Stimulated activated CD4-positive, alpha-beta T cell treated with anti-CD3 and anti-CD28 coated beads, Interleukin-12 subunit alpha, Interleukin-12 subunit beta, amount 100 ng/mL, for 48 hours (primary cell): ENCODE measurements around the gene VMO1.

Source experiments
- DNase-seq, 3 donors: peaks; one replicate each; pipeline ENCODE4 v3.0.0-alpha.2; 2020; ENCODE audit warnings: low read depth in 2 of 3, low spot score in 1 of 3

The VMO1 gene

GRCh38 chr17:4764595-4764994 is 21.6 kb downstream of the VMO1 start:
- no peak for DNase-seq

DNA sequence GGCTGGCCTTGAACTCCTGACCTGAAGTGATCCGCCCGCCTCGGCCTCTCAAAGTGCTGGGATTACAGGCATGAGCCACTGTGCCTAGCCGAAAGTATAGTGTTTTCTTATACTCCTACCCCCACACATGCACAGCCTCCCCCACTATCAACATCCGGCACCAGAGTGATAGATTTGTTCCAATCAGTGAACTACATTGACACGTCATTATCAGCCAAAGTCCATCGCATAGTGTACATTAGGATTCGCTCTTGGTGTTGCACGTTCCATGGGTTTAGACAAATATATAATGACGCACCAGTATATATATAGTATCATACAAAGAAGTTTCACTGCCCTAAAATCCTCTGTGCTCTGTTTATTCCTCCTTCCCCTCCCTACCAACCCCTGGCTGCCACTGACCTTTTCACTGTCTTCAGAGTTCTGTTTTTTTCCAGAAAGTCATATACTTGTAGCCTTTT is 26.4 kb downstream of the VMO1 start:
- DNase-seq = no peak

DNA sequence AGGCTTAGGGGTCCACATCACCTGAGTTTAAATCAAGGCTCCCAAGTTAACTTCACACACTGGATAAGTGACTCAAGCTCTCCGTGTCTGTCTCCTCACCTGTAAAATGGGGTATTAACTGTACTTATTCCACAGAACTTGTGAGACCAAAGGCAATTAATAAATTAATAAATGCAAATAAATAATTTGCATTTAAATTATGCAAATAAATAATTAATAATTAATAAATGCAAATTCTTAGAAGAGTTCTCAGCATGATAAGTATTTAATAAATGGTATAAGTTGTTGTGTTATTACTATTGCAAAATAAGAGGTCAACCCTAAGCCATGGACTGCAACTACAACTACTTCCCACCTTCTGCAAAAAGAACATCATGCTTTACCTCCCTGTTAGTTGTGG is 32.8 kb downstream of the VMO1 start:
- DNase-seq = no peak

DNA sequence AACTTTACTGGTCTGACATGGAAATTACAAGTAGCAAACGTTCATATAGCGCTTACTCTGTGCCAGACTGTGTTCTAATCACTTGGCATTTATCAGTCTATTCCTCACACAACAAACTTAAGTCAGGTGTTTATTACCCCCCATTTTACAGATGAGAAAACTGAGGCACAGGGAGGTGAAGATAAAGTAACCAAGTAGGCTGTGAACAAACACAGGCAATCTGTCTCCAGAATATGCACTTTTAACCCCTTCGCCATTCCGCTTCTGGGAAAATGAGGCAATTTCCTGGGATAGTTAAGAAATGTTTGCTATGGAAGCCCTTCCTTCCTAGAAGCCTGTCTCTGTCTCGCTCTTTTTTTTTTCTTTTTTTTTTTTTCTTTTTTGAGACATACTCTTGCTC is 34.2 kb downstream of the VMO1 start:
- no peak for DNase-seq

GRCh38 chr17:4750606-4751005 is 35.6 kb downstream of the VMO1 start:
- DNase-seq = no peak

- DNase-seq = no peak
These were observed 37.5 kb downstream of the VMO1 start for GRCh38 chr17:4748686-4749085.

DNA sequence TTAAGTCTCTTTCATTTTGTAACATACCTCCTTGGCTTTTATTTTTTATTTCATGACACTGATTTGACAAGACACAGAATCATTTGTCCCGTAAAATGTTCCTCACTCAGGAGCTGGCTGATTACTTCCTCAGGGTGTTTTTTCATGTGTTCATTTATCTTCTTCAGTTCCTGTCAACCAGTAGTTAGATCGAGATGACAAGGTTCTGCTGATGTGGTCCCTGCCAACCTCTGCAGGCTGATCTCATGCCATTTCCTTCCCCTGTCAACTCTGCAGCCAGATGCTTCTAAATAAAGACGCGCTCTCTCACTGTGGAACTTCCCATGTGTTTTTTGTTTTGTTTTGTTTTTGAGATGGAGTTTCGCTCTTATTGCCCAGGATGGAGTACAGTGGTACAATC is 38.3 kb downstream of the VMO1 start:
- no peak for DNase-seq

DNA sequence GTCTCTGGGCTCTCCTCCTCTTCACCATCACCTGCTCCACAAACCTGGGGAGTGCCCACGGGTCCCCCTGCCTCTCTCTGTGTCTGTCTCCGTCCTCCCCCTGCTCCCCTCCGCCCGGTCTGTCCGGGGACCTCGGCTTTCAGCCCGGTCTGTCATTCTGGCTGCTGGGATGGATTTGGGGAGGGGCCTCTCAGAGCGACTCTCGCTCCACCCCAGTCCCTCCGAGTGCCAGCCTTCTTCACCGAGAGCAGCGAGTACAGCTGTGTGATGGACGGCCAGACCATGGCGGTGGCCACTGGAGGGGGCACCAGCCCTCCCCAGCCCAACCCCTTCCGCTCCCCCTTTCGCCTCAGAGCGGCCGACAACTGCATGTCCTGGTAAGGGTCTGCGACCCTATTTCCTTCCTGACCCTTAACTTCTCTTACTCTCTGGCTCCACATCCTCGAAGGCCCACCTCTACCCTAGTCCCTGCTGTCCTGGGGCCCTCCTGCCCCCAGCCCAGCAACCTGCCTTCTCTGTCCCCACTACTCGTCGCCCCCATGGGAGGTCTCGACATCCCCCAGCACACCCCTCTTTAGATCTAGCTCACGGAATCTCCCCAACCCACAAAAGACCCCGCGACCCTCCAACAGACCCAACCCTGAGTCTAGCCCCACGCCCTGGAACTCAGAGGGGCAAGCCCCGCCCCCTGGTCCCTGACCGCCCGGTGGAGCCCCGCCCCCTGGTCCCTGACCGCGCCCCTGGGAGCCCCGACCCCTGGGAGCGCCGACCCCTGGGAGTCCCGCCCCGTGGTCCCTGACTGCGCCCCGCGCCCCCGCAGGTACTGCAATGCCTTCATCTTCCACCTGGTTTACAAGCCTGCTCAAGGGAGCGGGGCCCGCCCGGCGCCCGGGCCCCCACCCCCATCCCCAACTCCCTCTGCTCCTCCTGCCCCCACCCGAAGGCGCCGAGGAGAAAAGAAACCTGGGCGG is 40.9 kb downstream of the VMO1 start:
- no peak for DNase-seq

- DNase-seq = no peak
These were observed 42.3 kb downstream of the VMO1 start for GRCh38 chr17:4743898-4744297.

DNA sequence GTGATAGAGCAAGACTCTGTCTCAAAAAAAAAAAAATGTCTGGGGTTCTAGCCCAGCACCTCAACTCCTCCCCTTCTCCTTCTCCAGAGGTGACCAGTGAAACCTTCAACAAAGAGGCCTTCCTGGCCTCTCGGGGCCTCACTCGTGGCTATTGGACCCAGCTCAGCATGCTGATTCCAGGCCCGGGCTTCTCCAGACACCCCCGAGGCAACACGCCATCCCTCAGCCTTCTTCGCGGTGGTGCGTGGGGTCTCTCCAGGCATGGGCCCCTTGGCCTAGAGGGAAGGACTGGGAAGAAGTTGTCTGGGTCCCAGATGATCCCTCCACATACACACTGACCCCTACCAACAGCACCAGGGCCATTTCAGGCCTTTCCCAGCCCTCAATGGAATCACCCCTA is 42.9 kb downstream of the VMO1 start:
- DNase-seq = no peak

- no peak for DNase-seq
These were observed 43.5 kb downstream of the VMO1 start for GRCh38 chr17:4742629-4743028.

DNA sequence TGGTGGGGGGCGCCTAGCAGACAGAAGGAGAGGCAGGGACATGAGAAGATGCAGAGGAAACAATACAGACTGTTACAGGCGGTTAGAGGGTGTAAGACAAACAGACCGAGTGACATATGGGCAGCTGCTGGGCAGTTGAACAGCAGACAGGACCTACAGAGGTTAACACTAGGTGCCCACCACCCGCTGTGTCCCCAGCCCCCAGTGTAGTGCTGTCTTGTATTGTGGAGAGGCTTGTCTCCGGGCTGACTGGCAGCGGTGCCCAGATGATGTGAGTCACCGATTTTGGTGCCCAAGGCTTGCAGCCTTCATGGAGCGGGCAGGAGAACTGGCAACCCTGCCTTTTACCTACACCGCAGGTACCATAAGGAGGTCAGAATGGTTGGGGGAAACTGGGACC is 44.0 kb downstream of the VMO1 start:
- DNase-seq = no peak

DNA sequence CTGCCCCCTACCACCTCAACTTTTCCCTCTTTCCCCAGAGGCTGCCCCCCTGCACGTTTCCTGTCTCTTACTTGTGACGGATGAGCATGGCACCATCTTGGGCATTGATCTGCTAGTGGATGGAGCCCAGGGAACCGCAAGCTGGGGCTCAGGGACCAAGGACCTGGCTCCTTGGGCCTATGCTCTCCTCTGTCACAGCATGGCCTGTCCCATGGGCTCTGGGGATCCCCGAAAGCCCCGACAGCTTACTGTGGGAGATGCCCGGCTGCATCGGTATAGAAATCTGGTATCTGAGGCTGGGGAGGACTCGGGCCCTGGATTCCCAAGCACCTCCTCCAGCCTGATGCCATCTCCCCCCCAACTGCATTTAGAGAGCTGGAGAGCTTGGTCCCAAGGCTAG is 44.6 kb downstream of the VMO1 start:
- no peak for DNase-seq

GRCh38 chr17:4740584-4740983 is 45.6 kb downstream of the VMO1 start:
- DNase-seq = no peak

DNA sequence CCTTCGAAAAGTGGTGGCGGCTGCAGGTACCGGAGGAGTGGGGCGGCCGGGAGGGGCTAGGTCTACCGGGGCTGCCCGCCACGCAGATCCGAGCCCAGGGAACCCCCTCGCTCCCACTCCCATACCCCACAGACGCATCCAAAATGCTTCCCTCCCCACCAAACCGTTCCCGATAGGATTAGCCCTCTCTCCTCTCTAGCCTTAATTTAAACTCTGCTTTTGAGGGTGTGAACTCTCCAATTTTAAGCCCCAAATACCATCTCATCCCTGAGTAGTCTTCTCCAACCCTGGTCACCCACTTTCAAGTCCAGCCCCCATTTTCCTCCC is 46.2 kb downstream of the VMO1 start:
- DNase-seq = no peak

GRCh38 chr17:4739122-4740024 is 46.8 kb downstream of the VMO1 start, which contains the start of the genes CXCL16 and ZMYND15:
Gene CXCL16, minus strand, starts transcription at chr17:4739928. Its CDS starts 589 bp downstream, at chr17:4739339.
Gene ZMYND15, plus strand, starts transcription at chr17:4739833. Its CDS starts 716 bp downstream, at chr17:4740549.
- peak in 1 of 3 donors; percentile 28 for DNase-seq

DNA sequence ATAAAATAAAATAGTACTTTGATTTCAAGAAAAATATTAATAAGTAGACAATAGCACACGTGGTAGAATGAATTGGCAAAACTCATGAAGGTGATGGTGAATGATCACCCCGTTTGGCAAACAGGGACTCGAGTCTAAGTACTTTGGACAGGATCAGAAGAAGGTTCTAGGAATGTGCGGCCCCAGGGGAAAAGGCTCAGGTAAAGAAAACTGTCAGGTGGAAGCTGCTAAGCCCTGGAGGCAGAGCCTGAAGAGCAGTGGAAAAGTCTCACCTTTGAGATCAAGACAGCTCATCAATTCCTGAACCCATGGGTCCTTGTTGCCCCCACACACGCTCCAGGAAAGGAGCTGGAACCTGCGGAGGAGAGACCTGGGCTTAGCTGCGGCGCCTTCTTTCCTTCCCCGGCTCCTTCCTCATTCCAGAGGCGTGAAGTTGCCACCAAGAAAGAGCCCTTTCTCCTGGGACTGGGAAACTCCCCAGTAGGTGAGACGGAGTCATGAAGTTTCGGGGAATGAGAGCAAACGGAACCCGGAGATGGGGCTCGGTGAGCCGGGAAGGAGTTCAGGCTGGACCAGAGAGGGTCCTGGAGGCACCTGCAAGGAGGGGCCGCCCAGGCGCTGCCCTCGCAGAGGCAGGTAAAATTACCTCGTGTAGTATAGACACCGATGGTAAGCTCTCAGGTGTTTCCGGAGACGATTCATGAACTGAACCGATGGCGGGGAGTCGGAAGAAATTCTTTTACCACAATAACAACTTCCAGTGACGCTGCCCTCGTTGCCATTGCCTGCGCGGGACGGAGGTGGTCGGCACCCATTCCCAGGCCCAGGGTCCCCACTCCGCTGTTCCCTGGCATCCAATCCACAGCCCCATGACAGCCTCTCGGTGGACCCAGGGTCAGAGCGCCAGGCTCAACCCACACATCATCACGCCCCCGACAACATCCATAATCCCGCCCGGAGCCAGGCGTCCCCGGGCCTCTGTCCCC is 47.7 kb downstream of the VMO1 start:
- no peak for DNase-seq

DNA sequence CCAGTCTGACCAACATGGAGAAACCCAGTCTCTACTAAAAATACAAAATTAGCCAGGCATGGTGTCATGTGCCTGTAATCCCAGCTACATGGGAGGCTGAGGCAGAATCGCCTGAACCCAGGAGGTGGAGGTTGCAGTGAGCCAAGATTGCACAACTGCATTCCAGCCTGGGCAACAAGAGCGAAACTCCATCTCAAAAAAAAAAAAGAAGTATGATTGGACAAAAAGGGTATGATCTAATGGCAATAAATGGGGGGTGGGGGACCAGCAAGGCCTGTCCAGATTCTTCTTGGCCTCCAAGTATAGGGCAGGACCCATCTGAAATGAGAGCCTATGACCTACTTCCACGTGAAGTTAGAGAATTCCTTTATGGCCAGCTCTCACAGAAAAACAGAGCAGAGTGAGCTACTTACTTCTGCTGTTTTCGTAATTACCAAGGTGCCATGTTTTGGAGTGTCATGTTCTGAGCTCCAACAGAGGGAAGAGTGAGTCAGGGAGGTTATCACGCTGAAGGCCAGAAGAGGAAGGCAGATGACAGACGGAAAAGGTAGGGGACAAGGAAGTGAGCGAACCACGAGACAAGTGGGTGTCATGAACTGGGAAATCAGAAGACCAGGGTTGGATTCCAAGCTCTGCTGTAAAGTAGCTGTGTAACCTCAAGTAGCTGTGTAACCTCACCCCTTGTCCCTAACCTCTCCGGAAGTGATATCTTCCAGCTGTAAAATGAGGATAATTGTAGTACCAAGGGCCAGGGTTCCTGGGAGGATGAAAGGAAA is 50.1 kb downstream of the VMO1 start:
- DNase-seq = no peak
